NOMO-1 (cell line): Measurements from ENCODE around the gene TOMM40L.
"Not testable (repeated sequence)": the region's sequence is repeated elsewhere in the genome, so short reads cannot be mapped to it uniquely, and the experiment has no call there.

Source experiments
- DNase-seq, 2 experiments: peaks; one replicate each; lab custom pipeline; 2025; ENCODE audit not compliant: unreplicated experiment in 2 of 2; lab: John Stamatoyannopoulos, UW

Gene TOMM40L

DNA sequence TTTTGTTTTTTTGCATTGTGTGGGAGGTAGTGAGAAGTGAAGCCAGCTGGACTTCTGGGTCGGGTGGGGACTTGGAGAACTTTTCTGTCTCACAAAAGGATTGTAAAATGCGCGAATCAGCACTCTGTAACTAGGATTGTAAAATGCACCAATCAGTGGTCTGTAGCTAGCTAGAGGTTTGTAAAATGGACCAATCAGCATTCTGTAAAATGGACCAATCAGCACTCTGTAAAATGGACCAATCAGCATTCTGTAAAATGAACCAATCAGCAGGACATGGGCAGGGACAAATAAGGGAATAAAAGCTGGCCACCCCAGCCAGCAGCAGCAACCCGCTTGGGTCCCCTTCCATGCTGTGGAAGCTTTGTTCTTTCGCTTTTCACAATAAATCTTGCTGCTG lies 24.2 kb downstream of the TOMM40L start:
- not testable (repeated sequence) for DNase-seq

DNA sequence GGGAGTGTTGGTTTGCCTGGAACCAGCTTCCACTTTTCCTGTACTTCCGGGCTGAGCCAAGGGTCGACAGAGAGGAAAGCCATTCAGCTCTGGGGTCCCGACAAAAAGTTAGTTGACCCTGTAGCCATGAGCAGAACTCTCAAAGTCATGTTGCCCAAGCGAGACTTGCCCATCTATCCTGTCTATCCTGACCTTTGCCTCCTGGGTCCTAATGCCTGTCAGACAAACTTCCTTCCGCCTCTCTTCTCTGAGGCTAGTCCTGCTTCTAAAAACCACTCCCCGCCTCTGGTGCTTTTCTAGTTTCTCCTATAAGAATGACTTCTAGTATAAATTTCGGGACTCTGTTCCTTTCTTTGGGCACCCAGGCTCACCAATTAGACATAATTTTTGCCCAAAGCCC lies 25.0 kb downstream of the TOMM40L start:
- no peak for DNase-seq

DNA sequence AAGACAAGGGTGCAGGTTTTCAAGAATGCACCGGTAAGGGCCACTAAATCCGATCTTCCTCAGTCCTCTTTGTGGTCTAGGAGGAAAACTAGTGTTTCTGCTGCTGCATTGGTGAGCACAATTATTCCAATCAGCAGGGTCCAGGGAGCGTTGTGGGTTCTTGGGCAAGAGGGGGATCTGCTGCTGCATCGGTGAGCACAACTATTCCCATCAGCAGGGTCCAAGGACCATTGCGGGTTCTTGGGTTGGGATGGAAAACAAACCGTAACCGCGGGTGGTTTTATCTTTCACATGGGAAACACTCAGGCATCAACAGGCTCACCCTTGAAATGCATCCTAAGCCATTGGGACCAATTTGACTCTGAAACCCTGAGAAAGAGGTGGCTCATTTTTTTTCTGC lies 25.7 kb downstream of the TOMM40L start:
- no peak for DNase-seq

DNA sequence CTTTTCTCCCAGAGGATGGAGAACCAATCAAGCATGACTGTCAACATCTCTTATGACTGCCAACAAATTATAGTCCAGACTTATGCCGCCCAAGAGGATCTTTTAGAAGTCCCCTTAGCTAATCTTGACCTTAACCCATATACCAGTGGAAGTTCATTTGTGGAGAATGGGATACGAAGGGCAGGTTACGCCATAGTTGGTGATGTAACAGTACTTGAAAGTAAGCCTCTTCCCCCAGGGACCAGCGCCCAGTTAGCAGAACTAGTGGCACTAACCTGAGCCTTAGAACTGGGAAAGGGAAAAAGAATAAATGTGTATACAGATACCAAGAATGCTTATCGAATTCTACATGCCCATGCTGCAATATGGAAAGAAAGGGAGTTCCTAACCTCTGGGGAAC lies 29.4 kb downstream of the TOMM40L start:
- not testable (repeated sequence) for DNase-seq

DNA sequence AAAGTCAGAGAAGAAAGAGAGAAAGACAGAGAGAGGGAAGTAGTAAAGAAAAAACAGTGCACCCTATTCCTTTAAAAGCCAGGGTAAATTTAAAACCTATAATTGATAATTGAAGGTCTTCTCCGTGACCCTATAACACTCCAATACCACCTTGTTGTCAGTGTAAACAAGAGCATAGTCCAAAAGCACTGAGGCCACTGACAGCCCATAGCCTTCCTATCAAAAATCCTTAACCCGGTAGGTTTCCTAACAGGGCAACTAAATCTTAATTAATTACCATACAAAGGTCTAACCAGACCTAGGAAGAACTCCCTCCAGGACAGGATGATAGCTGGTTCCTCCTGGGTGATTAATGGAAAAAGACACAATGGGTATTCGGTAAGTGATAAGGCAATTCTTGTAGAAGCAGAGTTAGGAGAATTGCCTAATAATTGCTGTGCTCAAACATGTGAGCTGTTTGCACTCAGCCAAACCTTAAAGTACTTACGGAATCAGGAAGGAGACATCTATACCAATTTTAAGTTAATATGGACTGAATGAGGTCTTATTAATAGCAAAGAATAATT lies 30.2 kb downstream of the TOMM40L start:
- not testable (repeated sequence) for DNase-seq

DNA sequence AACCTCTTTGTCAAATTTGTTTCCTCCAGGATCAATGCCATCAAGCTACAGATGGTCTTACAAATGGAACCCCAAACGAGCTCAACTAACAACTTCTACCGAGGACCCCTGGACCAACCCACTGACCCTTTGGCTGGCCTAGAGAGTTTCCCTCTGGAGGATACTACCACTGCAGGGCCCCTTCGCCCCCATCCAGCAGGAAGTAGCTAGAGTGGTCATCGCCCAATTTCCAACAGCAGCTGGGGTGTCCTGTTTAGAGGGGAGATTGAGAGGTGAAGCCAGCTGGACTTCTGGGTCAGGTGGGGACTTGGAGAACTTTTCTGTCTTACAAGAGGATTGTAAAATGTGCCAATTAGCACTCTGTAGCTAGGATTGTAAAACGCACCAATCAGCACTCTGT lies 31.2 kb downstream of the TOMM40L start:
- not testable (repeated sequence) for DNase-seq

DNA sequence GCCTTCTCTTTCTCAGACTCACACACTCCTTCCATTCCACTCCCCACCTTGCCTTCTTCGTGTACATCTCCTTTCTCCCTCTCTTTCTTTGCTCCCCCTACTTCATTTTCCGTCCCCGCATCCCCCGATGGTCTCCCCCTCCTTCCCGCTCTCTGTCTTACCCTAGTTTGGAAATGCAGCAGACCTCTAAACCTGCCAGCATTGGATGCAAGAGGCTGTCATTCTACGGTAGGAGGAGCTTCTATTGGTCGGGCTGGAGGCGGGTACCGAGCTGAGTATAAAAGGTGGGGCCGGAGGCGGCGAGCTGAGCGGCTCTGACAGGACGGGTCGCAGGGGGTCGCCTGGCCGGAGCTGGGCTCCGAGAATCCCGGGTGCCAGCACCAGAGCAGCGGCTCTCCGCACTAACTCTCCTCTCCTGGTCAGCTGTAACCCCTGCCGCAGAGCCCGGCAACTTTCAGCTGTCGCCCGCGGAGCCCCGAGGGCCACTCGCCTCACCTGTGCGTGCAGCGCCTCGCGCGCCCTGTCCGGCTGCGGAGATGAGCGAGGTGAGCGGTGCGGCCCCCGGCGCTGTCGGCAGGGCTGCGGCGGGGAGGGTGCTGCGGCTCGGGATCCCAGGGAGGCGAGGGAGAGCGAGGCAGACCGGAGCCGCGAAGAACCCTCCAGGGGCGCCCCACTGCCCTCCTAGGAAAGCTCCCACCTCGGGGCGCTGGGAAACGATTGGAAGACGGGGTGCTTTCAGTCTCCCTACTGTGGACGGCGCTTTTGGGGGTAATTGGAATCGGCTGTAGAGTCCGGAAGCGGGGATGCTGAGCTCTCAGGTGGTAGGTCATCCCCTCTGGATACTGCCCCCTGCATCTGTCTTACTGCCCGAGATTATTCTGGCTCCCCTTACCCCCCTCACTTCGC lies 32.8 kb downstream of the TOMM40L start, which contains the start of gene PCP4L1:
Gene PCP4L1 (plus strand): TSS at position 307 of the 906 bp plus-strand sequence. CDS start 230 bp downstream, at position 537.
- no peak for DNase-seq

DNA sequence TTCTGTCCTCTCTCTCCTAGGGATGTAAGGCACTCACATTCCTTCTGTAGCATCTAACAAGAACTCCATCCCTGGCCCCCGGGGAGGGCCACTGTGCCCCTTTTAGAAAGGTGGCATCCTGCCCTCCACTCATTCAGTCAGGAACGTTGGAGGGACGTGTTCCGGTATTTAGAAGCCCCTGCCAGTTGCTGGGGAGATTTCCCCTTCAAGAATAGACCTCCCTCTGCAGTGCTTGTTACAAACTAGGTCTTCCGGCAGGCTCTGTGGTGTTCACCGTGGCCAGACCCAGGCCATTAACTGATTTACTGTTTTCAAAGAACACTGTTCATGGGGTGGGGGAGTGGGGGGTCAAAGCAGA lies 33.5 kb downstream of the TOMM40L start:
- no peak for DNase-seq

DNA sequence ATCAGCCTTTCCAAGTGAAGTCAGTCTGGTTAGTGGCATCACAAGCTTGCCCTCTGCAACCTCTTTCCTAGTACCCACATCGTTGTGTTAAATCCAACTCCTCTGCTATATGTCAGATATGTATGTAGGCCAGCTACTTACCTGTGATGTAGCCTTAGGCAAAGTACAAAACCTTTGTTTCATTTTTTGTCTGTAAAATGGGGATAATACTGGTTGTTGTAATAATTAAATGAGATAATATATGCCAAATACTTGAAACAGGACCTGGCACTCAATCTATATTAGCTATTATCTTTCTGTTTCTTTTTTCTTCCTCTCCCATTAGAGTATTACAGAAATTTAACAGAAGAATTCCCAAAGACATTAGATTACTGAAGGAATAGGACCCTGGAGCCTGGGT lies 33.9 kb downstream of the TOMM40L start:
- no peak for DNase-seq

DNA sequence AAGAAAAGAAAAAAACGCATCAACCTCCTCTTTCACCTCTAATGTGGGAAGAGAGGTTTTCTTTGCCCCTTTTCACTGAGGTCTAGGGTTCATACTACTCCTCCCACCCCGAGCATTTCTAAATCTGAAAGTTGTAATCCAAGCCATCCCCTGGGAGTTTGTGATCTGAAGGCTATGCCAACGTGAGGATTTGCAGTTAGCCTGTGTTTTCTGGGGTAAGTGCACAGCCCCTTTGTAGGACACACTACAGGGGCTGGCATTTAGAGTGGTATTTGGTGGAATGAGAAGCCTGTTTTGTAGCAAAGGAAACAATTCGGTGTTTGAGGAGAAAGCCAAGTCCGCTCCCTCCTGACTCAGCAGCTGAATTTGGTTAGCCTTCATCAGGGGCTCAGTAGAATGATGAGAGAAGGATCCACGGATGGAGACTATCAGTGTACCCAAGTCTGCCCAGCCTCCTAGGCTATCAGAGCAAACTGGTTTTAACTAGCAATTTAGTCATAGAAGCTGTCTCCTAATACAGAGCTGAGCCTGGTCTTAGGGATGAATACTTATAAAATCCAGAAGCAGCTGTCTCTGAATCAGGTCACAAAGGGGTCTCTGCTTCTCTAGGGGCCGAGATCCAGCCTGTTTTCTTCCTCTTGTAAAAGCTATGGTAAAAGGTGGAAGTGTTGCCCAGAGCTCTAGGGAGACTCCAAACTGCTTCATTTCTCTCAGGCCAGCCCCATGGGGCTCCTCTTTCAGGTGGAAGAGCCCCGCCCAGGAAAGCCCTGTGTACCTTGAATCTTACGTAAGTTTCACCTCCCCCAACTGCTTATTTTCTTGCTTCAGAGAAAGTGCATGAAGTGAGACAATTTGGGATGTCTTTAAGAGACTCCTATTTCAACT lies 34.8 kb downstream of the TOMM40L start:
- DNase-seq = no peak

DNA sequence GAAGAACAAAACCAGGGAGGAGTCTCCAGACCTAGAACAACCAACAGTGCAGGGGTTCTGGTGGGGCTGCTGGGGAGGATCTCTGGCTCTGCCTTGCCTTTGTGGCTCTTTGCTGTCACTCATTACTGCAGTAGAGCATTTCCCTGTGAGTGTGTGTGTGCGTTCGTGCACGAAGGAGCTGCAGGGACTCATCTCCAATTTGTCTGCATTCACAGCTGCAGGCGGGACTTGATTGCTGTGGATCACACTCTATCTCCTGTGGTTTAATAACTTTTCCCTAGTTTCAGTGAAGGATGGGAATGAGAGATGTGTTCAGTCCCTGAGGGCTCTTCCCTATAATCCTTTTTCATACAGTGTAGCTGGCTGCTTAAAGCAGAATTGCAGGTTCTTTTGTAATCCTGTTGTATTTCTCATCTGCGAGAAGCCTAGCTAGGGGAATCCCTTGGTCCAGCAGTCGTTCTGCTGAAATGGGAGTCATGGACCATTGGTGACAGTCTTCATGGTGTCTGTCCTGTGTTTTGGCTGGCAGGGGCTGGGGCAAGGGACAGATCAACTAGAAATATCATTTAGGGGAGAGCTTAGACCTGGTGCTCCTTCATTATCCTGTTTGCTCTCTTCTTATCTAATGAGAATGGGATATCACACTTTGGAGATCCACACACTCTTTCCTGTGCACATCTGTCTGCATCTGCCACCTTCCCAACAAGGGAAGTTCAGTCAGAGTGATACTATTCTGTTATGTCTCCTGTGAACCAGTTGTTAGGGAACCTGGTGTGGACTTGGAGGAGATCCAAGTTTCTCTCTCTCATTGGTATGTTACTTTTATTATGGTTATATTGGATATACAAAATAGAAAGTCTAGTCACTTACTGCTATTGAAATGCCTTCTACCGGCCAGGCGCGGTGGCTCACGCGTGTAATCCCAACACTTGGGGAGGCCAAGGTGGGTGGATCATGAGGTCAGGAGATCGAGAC lies 35.7 kb downstream of the TOMM40L start:
- DNase-seq = no peak

DNA sequence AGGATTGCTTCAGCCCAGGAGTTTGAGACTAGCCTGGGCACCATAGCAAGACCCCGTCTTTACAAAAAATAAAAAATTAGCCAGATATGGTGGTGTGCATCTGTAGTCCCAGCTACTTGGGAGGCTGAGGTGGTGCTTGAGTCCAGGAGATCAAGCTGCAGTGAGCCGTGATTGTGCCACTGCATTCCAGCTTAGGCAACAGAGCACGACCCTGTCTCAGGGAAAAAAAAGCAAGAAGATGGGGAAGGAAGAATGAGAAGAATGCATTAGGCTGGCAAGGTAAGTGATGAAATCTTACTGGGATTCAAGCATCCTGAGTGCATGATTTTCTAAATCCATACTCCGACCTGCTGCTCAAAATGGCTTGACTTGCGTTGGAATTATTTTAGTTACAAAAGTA lies 39.4 kb downstream of the TOMM40L start:
- DNase-seq = no peak

DNA sequence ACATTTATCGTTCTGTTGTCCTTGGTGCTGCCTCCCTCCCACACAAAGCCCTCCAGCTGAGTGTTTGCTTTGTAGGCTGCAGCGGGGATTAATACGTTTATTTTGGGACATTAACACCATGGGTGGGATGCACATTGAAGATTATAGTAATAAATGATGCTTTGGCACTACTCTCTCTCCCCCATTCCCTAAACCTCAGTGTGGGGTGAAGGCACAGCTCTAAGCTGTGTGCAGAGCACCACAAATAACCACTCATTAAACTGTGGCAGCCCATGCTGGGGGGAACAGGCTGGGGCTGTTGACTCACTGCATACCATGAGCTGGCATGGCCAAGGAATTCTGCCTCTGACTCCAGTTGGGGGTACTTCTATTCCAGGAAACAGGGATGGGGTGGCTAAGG lies 40.3 kb downstream of the TOMM40L start:
- DNase-seq = no peak

DNA sequence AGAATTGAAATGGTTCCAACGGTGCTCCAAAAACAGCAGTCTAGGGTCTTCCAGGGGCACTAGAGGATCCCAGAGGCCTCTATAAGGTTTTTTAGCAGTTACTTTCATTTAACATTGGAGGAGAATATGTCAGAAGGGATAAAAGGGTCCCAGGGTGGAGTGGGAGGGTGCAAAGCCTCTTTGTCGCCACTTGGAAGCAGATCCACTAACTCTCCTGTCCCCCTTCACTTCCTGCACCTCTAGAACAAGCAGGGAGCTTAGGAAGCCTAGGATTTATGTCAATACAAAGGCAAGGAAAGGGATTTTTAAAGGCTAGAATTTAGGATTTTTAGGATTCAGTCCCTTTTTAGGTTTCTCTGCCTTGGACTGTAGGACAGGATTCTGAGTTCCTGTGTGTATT lies 41.0 kb downstream of the TOMM40L start:
- DNase-seq = no peak

DNA sequence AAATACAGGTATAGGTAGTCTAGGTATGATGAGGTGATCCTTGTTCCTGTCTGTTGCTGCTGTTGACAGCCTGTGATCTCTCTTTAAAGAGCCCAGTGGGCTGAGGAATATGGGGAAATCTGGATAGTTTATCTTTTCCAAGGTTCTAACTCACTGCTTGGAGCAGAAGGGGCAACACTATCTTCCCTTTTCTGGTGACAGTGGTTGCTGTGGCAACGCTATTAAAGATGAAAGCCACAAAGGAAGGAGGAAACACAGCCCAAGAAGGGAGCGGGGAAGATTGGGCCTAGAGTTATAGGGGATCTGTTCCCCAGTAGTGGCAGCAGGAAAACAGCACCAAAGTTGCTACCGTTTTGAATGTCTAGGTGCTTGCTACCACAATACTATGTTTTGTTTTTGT lies 41.5 kb downstream of the TOMM40L start:
- DNase-seq = peak; percentile 48 to 84

DNA sequence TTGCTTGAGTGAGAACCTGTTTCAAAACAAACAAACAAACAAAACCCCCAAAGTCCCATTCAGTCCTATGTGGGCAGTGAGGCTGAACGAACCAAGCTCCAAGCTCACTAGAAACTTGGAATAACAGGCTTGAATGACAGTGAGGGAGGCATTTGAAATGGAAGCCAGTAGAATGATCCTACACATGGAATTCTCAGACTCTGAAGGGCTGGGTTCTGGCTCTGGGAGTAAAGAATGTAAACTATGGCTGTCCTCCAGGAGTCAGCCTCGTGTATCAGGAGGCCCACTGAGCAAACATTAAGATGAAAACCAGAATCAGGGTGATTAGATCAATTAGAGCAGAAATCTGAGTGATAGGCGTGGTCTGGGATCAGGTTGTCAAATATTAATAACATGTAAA lies 47.5 kb downstream of the TOMM40L start:
- DNase-seq = no peak

DNA sequence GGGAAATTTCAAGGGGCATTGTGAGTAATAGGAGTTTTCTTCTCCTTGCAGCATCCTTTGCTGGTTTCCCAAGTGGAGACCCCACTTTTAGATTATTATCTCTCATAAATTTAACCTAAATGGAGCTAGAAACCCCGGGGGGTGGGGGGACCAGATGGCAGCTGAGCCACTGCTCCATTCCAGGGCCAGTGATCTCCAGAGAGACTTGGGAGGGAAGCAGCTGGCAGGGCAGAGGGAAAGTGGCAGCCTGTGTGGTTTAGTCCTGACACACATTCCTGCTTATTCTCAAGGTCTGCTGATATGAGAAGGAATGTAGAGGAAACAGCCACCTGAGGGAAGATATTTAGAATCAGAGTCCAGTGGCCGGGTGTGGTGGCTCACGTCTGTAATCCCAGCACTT lies 49.0 kb downstream of the TOMM40L start:
- no peak for DNase-seq
